AG04450 (cell line): Measurements from ENCODE around the gene NOL4L. TPM values are rescaled to one million over a fixed set of nuclear protein-coding genes. Genes with fewer than 3 reads are reported as not detected.

ENCODE experiments used
- CTCF ChIA-PET: fragments of 300-600, 350-600 bp; formaldehyde crosslinking; extraction: SDS; loops from one replicate; lab custom pipeline; 2022; ENCODE audit warnings: antibody characterized with exemption, inconsistent platforms; lab: Charles Lee
- POLR2A ChIA-PET: fragments of 350-600 bp; formaldehyde crosslinking; extraction: SDS; loops from one replicate; lab custom pipeline; 2021; ENCODE audit warnings: antibody characterized with exemption, inconsistent platforms; lab: Yijun Ruan, JAX
- DNase-seq: peaks from one replicate; pipeline ENCODE4 v3.0.0-alpha.2; 2011; ENCODE audit warnings: low read depth, low spot score
- H3K27ac ChIP-seq: one replicate; pipeline ENCODE4 v1.5.1; 2012; ENCODE audit warnings: low read depth, low read length, control low read depth
- H3K27me3 ChIP-seq: one replicate; pipeline ENCODE4 v1.6.0; 2012; ENCODE audit warnings: low read length; ENCODE audit not compliant: control insufficient read depth, insufficient read depth
- H3K4me3 ChIP-seq: 2 replicates; pipeline ENCODE4 v1.5.1; 2011; ENCODE audit warnings: mild to moderate bottlenecking, low read depth, low read length, control low read depth
- H3K9me3 ChIP-seq: 2 replicates; pipeline ENCODE4 v1.5.1; 2012; ENCODE audit warnings: low read length; ENCODE audit not compliant: control insufficient read depth, insufficient read depth
- polyA plus RNA-seq: library from polyadenylated mRNA; depleted of rRNA; stranded (reverse); fragments of >200 nt; gene quantifications from 2 replicates; pipeline ENCODE4 v1.2.3, GENCODE V29; 2011
- TF ChIP-seq, protein P1 (sequence below): IDR thresholded peaks from 2 replicates; pipeline ENCODE4 v1.5.1; 2011; ENCODE audit warnings: low read depth, low read length, control low read depth, inconsistent platforms

NOL4L gene
- polyA plus RNA-seq, 1 experiment = 6.7 TPM

- ChIA-PET POLR2A (no interaction called here), CTCF (interaction anchor here (0.6 to 1.4 kb wide), 4 partner anchors 13 to 727 kb away, joined by 3 to 9 read pairs (median 4); partner anchors contain the start of gene C20orf203)
- Histone ChIP-seq H3K27me3 (peaks cover 23% of the 10 kb centered on the region), H3K4me3 (no peak overlapping the region), H3K9me3 (no peaks in the 10 kb centered on the region), H3K27ac (no peak overlapping the region)
- TF ChIP-seq, protein P1, sequence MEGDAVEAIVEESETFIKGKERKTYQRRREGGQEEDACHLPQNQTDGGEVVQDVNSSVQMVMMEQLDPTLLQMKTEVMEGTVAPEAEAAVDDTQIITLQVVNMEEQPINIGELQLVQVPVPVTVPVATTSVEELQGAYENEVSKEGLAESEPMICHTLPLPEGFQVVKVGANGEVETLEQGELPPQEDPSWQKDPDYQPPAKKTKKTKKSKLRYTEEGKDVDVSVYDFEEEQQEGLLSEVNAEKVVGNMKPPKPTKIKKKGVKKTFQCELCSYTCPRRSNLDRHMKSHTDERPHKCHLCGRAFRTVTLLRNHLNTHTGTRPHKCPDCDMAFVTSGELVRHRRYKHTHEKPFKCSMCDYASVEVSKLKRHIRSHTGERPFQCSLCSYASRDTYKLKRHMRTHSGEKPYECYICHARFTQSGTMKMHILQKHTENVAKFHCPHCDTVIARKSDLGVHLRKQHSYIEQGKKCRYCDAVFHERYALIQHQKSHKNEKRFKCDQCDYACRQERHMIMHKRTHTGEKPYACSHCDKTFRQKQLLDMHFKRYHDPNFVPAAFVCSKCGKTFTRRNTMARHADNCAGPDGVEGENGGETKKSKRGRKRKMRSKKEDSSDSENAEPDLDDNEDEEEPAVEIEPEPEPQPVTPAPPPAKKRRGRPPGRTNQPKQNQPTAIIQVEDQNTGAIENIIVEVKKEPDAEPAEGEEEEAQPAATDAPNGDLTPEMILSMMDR = no peak
- DNase-seq = no peak
Measured at GRCh38 chr20:32535316-32535952, 49.7 kb downstream of the NOL4L start.

GRCh38 chr20:32534661-32535240 lies 50.4 kb downstream of the NOL4L start:
- peaks cover 23% of the 10 kb centered on the region for H3K27me3 ChIP-seq
- TF ChIP-seq, protein P1 = no peak
- H3K9me3 ChIP-seq = no peaks in the 10 kb centered on the region
- ChIA-PET POLR2A (no interaction called here), CTCF (interaction anchor here (0.5 to 1.4 kb wide), 5 partner anchors 9 to 728 kb away, joined by 3 to 9 read pairs (median 3); partner anchors contain the start of gene C20orf203)
- H3K4me3 ChIP-seq = no peak overlapping the region
- DNase-seq = no peak
- H3K27ac ChIP-seq = no peak overlapping the region

DNA sequence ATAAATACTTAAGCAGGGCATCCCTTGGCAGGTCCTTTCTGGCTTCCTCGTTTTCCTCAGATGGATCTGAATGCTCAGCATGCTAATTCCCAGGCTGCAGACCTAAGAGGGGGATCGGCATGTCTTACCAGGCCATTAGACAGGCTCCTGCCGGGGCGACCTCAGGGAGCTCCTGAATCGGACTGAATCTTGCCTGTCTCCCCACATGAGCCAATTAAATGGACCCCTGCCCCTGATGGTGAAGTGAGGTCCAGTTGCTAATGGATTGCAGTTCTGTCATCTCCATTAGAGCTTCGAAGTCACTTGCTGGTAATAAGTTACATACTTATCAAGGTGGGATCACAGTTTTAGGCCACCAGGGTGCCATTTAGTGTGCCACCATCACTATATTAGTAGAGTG lies 51.4 kb downstream of the NOL4L start:
- DNase-seq = no peak
- ChIA-PET CTCF (interaction anchor here (0.6 kb wide), 1 partner anchor 323 kb away, joined by 3 read pairs; no protein-coding TSS in a partner anchor), POLR2A (no interaction called here)
- Histone ChIP-seq H3K4me3 (no peak overlapping the region), H3K27ac (no peak overlapping the region), H3K9me3 (no peaks in the 10 kb centered on the region), H3K27me3 (peaks cover 26% of the 10 kb centered on the region)
- TF ChIP-seq, protein P1 = no peak

GRCh38 chr20:32532246-32532645 lies 52.9 kb downstream of the NOL4L start:
- no peak for DNase-seq
- Histone ChIP-seq H3K4me3 (no peak overlapping the region), H3K27ac (no peak overlapping the region), H3K27me3 (peaks cover 28% of the 10 kb centered on the region), H3K9me3 (no peaks in the 10 kb centered on the region; the same call in 1 of the 2 replicates)
- CTCF ChIA-PET = interaction anchor here (1.1 kb wide), 1 partner anchor 9 kb away, joined by 3 read pairs; no protein-coding TSS in a partner anchor
- TF ChIP-seq, protein P1 = no peak
- POLR2A ChIA-PET = no interaction called here
